ENCODE results near the gene SNX22.

SNX22 gene

DNA sequence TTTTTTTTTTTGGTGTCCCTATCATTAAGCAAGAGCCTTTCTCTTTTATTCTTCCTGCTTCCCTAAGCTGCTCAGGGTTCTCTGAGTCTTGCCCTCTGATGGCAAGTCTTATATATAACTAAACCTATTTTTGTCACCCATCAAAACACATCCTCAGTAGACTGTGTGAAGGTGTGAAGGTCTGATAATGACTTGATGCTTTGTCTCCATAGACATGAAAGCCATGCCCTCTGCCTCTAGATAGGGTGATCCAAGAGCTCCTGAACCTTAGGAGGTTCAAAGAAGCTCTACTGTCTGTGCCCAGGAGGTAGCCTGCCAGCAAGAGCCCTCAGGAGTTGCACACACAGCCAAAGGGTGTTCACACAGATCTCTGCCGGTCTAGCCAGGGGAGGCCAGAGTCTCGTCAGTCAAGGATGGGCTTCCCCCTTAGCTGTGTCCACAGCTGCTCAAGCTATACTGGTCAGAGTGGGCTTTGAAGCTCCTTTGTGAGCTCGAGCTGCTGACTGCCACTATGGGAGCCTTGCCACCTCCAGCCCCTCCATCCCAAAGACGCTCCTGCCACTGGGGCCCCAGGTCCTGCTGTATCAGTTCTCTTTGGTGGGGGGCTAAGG lies 13.1 kb upstream of the SNX22 start:
- no peaks in the 10 kb centered on the region for H3K27me3 ChIP-seq (ENCODE audit: control insufficient read depth, insufficient read depth, low read length)
- no peaks in the 10 kb centered on the region for H3K9me3 ChIP-seq (ENCODE audit: control insufficient read depth, insufficient read depth, low read length)
- H3K4me1 ChIP-seq (ENCODE audit: control insufficient read depth, insufficient read depth, low read length), result no peaks in the 10 kb centered on the region
- peaks cover 4% of the 10 kb centered on the region for H3K36me3 ChIP-seq (ENCODE audit: control insufficient read depth, insufficient read depth, low read length)
- no peak overlapping the region for H3K9ac ChIP-seq (ENCODE audit: low read depth, low read length)
- H3K4me3 ChIP-seq (ENCODE audit: low read depth, low read length), result no peak overlapping the region

DNA sequence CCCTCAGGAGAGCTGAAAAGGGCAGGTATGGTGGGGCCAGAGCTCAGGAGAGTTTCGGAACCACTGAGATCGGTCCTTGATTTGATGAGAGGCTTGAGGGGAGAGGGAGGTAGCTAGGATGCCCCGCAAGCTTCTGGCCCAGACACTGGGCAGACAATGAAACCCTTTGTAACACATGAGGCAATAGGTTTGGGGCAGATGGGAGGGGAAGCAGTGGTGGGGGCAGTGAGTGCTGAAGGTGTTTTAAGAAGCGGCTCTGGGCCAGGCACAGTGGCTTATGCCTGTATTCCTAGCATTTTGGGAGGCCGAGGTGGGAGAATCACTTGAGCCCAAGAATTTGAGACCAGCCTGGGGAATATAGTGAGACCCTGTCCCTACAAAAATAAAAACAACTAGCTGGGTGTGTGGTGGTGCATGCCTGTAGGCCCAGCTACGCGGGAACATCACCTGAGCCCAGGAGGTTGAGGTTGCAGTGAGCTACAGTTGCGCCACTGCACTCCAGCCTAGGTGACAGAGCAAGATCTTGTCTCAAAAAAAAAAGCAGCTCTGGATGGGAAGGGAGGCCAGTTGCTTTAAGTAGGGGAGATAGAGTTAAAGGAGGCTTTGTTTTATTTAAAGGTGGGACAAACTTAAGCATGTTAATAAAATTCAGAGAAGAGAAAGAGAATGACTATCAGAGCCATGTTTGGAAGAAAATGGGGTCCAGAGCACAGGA lies 9.6 kb upstream of the SNX22 start:
- no peaks in the 10 kb centered on the region for H3K4me1 ChIP-seq (ENCODE audit: control insufficient read depth, insufficient read depth, low read length)
- H3K27me3 ChIP-seq (ENCODE audit: control insufficient read depth, insufficient read depth, low read length), result no peaks in the 10 kb centered on the region
- no peaks in the 10 kb centered on the region for H3K9me3 ChIP-seq (ENCODE audit: control insufficient read depth, insufficient read depth, low read length)
- no peak overlapping the region for H3K9ac ChIP-seq (ENCODE audit: low read depth, low read length)
- H3K4me3 ChIP-seq (ENCODE audit: low read depth, low read length), result no peak overlapping the region
- H3K36me3 ChIP-seq (ENCODE audit: control insufficient read depth, insufficient read depth, low read length), result no peaks in the 10 kb centered on the region

DNA sequence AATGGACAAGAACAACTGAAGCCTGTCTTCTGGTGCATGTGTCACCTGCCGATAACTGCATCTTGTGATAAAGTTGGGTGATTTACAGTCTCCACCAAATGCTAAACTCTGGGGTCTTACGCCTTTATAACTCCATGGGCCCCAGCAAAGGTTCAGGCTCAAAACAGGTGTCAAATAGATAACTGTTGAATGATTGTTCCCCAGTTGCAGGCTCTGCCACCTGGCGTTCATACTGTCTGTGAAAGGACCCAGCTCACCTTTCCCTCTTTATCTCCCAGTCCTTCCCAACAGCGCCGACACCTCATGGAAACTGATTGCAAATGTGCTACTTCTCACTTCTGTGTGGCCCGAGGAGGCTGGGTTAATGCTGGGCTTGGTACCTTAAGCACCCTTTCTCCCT lies 8.3 kb upstream of the SNX22 start:
- Histone ChIP-seq H3K4me1 (ENCODE audit: control insufficient read depth, insufficient read depth, low read length) (no peaks in the 10 kb centered on the region), H3K4me3 (ENCODE audit: low read depth, low read length) (no peak overlapping the region), H3K36me3 (ENCODE audit: control insufficient read depth, insufficient read depth, low read length) (no peaks in the 10 kb centered on the region), H3K9ac (ENCODE audit: low read depth, low read length) (no peak overlapping the region), H3K9me3 (ENCODE audit: control insufficient read depth, insufficient read depth, low read length) (no peaks in the 10 kb centered on the region), H3K27me3 (ENCODE audit: control insufficient read depth, insufficient read depth, low read length) (no peaks in the 10 kb centered on the region)

DNA sequence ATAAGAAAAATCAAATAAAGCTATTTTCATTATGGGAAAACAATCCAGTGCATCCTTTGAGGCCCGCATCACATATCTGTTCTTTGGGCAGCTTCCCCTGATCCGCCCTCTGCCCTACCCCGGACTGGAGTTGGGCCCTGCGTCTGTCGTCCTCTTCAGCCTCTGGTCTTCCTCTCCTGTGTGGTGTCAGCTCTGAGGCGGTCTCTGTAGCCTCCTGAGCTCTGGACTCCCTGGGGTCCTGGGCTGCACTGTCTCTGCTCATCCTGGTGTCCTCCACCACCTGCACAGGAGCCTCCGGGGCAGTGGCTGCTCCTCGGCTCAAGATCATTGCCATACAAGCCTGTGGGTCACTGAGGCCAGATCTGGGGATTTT lies 7.4 kb upstream of the SNX22 start:
- no peaks in the 10 kb centered on the region for H3K9me3 ChIP-seq (ENCODE audit: control insufficient read depth, insufficient read depth, low read length)
- H3K27me3 ChIP-seq (ENCODE audit: control insufficient read depth, insufficient read depth, low read length), result no peaks in the 10 kb centered on the region
- no peaks in the 10 kb centered on the region for H3K36me3 ChIP-seq (ENCODE audit: control insufficient read depth, insufficient read depth, low read length)
- H3K4me1 ChIP-seq (ENCODE audit: control insufficient read depth, insufficient read depth, low read length), result no peaks in the 10 kb centered on the region
- H3K4me3 ChIP-seq (ENCODE audit: low read depth, low read length), result no peak overlapping the region
- no peak overlapping the region for H3K9ac ChIP-seq (ENCODE audit: low read depth, low read length)

DNA sequence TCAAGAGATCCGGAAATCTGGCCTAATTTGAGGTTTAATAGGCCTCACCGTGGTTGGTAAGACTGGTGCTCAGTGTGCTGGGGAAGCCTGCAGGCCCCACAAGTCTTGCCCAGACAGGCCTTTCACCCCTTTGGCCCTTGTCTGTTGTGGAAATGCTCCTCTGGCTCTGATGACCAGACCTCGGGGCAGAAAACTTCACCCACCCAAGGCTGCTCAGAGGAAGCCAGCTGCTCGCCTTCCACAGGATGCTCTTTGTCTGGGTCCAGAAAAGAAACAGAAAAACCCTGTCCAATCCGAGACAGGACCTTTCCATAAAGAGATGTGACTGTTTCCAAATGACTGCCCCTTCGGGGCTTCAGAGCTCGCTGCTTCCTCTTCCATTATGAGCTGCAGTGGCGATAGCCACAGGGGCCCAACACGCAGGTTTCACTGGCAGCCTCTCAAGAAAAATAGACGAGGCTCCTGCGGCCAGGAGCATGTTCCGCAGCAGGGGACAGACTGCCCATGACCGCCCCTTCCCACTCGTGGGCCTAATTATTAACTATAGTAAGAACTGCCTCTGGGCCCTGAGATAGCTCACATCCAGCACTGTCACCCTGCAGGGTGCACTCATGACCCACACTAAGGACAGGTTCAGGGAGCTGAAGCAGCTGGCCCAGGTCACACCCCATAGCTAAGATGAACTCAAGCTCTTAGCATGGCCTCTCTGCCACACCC lies 6.8 kb upstream of the SNX22 start:
- Histone ChIP-seq H3K4me3 (ENCODE audit: low read depth, low read length) (no peak overlapping the region), H3K9me3 (ENCODE audit: control insufficient read depth, insufficient read depth, low read length) (no peaks in the 10 kb centered on the region), H3K4me1 (ENCODE audit: control insufficient read depth, insufficient read depth, low read length) (no peaks in the 10 kb centered on the region), H3K36me3 (ENCODE audit: control insufficient read depth, insufficient read depth, low read length) (no peaks in the 10 kb centered on the region), H3K27me3 (ENCODE audit: control insufficient read depth, insufficient read depth, low read length) (no peaks in the 10 kb centered on the region), H3K9ac (ENCODE audit: low read depth, low read length) (no peak overlapping the region)

DNA sequence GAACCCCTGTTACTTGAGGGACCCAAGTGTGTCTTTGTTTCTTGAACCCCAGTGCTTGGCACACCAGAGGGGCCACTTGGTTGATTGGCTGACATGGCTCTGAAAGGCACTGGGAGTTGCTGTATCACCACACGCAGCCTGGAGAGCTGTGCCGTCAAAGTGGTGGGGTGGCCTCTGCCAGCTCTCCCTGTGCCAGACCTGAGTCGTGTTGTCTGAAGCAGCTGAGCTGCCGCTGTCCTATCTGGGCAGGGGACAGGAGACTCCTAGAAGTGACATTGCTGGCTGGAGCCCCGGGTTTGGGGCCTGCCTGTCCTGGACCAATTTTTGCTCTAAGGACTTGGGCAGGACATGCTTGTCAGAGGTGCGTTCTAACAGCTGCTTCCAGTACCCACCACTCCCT lies 5.5 kb upstream of the SNX22 start:
- H3K36me3 ChIP-seq (ENCODE audit: control insufficient read depth, insufficient read depth, low read length), result no peaks in the 10 kb centered on the region
- H3K4me1 ChIP-seq (ENCODE audit: control insufficient read depth, insufficient read depth, low read length), result no peaks in the 10 kb centered on the region
- H3K27me3 ChIP-seq (ENCODE audit: control insufficient read depth, insufficient read depth, low read length), result peaks cover 6% of the 10 kb centered on the region
- H3K9me3 ChIP-seq (ENCODE audit: control insufficient read depth, insufficient read depth, low read length), result no peaks in the 10 kb centered on the region
- no peak overlapping the region for H3K9ac ChIP-seq (ENCODE audit: low read depth, low read length)
- H3K4me3 ChIP-seq (ENCODE audit: low read depth, low read length), result no peak overlapping the region

DNA sequence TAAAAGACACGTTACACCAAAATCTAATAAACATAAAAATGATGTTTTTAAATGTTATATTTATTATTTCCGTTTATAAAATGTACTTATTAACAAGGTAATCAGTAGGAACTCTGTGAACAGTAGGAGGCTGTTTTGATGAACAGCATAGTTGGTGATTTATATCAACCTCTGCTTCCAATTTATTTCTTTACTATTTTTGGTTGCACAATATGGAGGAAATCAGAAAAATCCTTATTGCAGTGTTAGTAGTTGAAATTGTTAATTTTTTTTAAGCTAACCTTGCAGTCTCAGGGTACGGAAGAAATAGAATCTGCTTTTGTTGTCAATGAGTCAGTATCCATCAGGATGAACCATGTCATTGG lies 5.0 kb upstream of the SNX22 start:
- Histone ChIP-seq H3K9ac (ENCODE audit: low read depth, low read length) (no peak overlapping the region), H3K9me3 (ENCODE audit: control insufficient read depth, insufficient read depth, low read length) (no peaks in the 10 kb centered on the region), H3K27me3 (ENCODE audit: control insufficient read depth, insufficient read depth, low read length) (peaks cover 6% of the 10 kb centered on the region), H3K36me3 (ENCODE audit: control insufficient read depth, insufficient read depth, low read length) (no peaks in the 10 kb centered on the region), H3K4me1 (ENCODE audit: control insufficient read depth, insufficient read depth, low read length) (no peaks in the 10 kb centered on the region), H3K4me3 (ENCODE audit: low read depth, low read length) (no peak overlapping the region)

DNA sequence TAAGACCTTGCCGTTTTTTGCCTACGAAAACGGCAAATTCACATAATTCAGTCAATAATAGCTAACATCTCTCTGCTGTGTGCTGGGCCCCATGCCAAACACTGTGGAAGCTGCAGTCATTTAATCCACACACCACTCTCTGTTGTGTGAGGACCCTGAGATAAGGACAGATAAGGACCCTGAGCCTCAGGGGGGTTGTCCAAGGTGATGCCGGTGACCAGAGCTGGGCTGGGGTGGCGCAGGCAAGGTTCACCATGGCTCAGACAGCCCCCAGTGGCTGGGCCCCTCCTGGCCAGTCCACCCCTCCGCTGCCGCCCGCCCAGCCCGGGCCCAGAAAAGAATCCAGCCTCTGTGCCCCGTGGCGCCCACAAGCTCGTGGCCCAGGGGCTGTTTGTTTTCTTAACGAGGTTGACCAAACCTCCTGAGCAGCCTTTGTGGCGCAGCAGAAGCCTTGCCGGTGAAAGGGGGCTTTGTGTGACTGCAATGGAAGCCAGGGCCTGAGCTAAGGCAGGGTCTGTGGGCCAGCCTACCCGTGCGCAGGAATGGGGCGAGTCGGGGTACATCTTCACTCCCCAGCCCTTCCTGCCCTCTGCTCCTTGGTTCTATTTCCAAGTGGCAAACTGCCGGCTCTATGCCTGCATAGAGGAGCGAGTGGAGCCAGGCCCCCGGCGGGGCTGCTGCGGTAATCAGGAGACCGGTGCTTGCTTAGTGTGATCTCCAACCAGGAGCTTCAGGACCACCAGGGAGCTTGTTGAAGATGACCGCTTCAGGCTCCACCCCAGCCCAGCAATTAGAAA lies 4.4 kb upstream of the SNX22 start:
- H3K4me1 ChIP-seq (ENCODE audit: control insufficient read depth, insufficient read depth, low read length), result no peaks in the 10 kb centered on the region
- no peaks in the 10 kb centered on the region for H3K36me3 ChIP-seq (ENCODE audit: control insufficient read depth, insufficient read depth, low read length)
- no peak overlapping the region for H3K9ac ChIP-seq (ENCODE audit: low read depth, low read length)

DNA sequence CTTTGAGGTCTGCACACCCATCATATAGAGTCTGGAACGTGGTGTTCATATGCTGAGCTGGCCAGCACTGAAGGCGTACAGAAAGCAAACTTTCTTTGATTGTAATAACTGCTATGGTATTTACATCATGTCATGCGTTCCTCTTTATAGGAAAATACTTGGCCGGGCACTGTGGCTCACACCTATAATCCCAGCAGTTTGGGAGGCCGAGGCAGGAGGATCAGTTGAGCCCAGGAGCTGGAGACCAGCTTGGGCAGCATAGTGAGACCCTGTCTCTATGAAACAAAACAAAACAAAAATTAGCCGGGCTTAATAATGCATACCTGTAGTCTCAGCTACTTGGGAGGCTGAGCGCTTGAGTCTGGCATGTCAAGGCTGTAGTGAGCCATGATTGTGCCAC lies 3.4 kb upstream of the SNX22 start:
- Histone ChIP-seq H3K9me3 (ENCODE audit: control insufficient read depth, insufficient read depth, low read length) (no peaks in the 10 kb centered on the region), H3K36me3 (ENCODE audit: control insufficient read depth, insufficient read depth, low read length) (no peaks in the 10 kb centered on the region), H3K4me1 (ENCODE audit: control insufficient read depth, insufficient read depth, low read length) (peaks cover 2% of the 10 kb centered on the region), H3K4me3 (ENCODE audit: low read depth, low read length) (no peak overlapping the region), H3K9ac (ENCODE audit: low read depth, low read length) (no peak overlapping the region), H3K27me3 (ENCODE audit: control insufficient read depth, insufficient read depth, low read length) (peaks cover 15% of the 10 kb centered on the region)

More for the DNA sequence above, 4.4 kb upstream of the SNX22 start:
- Histone ChIP-seq H3K27me3 (ENCODE audit: control insufficient read depth, insufficient read depth, low read length) (peaks cover 6% of the 10 kb centered on the region), H3K4me3 (ENCODE audit: low read depth, low read length) (no peak overlapping the region), H3K9me3 (ENCODE audit: control insufficient read depth, insufficient read depth, low read length) (no peaks in the 10 kb centered on the region)

DNA sequence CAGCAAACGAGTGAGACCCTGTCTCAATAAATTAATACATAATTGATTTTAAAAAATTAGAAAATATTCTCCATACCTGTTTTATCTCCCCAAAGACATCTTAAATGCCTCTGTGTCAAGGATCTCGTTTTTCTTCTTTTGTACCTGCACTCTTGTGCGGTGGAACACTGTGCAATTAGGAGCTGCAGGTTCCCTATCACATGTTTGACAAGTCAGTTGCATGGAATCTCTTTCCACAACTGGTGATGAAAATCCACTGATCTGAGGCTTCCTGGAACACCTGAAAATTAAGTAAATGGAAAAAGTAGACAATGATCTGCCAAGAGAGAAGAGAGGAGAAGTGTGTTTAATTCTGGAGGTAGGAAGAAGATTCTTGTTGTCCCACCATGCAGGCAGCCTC lies 3.0 kb upstream of the SNX22 start:
- Histone ChIP-seq H3K27me3 (ENCODE audit: control insufficient read depth, insufficient read depth, low read length) (peaks cover 15% of the 10 kb centered on the region), H3K36me3 (ENCODE audit: control insufficient read depth, insufficient read depth, low read length) (no peaks in the 10 kb centered on the region), H3K4me1 (ENCODE audit: control insufficient read depth, insufficient read depth, low read length) (peaks cover 2% of the 10 kb centered on the region), H3K9ac (ENCODE audit: low read depth, low read length) (no peak overlapping the region), H3K9me3 (ENCODE audit: control insufficient read depth, insufficient read depth, low read length) (no peaks in the 10 kb centered on the region), H3K4me3 (ENCODE audit: low read depth, low read length) (no peak overlapping the region)

DNA sequence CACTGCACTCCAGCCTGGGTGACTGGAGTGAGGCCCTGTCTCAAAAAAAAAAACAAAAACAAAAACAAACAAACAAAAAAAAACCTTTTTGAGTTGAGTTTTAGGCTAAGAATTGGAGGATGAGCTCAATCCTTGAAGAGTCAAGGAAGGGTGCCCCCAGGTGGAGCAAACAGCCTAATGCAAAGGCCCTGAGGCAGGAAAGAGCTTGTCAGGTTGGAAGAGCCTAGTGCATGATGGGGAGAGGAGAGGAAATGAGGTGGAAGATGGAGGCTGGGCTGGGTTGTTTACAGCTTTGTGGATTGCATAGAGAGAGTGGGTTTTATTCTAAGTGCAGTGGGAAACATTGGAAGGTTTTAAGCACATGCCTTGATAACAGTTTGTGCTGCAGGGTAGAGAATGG lies 2.1 kb upstream of the SNX22 start:
- Histone ChIP-seq H3K4me3 (ENCODE audit: low read depth, low read length) (no peak overlapping the region), H3K27me3 (ENCODE audit: control insufficient read depth, insufficient read depth, low read length) (peaks cover 15% of the 10 kb centered on the region), H3K9me3 (ENCODE audit: control insufficient read depth, insufficient read depth, low read length) (no peaks in the 10 kb centered on the region), H3K4me1 (ENCODE audit: control insufficient read depth, insufficient read depth, low read length) (peaks cover 2% of the 10 kb centered on the region), H3K36me3 (ENCODE audit: control insufficient read depth, insufficient read depth, low read length) (no peaks in the 10 kb centered on the region), H3K9ac (ENCODE audit: low read depth, low read length) (no peak overlapping the region)

Measured in iPS-15b (cell line).